SHP77 (cell line): Measurements from ENCODE around the gene RNF169.

Source experiments
- DNase-seq, 2 experiments: peaks; one replicate each; lab custom pipeline; 2025; lab: John Stamatoyannopoulos, UW

The RNF169 gene

GRCh38 chr11:74770456-74770855 is 21.8 kb downstream of the RNF169 start:
- no peak for DNase-seq

GRCh38 chr11:74771139-74771538 is 22.5 kb downstream of the RNF169 start:
- DNase-seq: no peak

GRCh38 chr11:74773476-74773875 is 24.8 kb downstream of the RNF169 start:
- DNase-seq: no peak

GRCh38 chr11:74775762-74776161 is 27.1 kb downstream of the RNF169 start:
- no peak for DNase-seq

- no peak for DNase-seq
These were observed 27.9 kb downstream of the RNF169 start for GRCh38 chr11:74776546-74776945.

- DNase-seq: no peak
These were observed 28.4 kb downstream of the RNF169 start for GRCh38 chr11:74777038-74777437.

GRCh38 chr11:74777877-74778276 is 29.2 kb downstream of the RNF169 start:
- no peak for DNase-seq

- DNase-seq: no peak
These were observed 29.9 kb downstream of the RNF169 start for GRCh38 chr11:74778581-74778980.

- DNase-seq: no peak
These were observed 31.8 kb downstream of the RNF169 start for GRCh38 chr11:74780248-74781005.

GRCh38 chr11:74783241-74783871 is 34.7 kb downstream of the RNF169 start:
- no peak for DNase-seq

- no peak for DNase-seq
These were observed 35.6 kb downstream of the RNF169 start for GRCh38 chr11:74784234-74784633.

- DNase-seq: no peak
These were observed 36.1 kb downstream of the RNF169 start for GRCh38 chr11:74784726-74785125.

GRCh38 chr11:74786574-74786973 is 37.9 kb downstream of the RNF169 start:
- no peak for DNase-seq

GRCh38 chr11:74791333-74792100 is 42.9 kb downstream of the RNF169 start:
- DNase-seq: peak in 1 of 2 experiments; percentile 3

GRCh38 chr11:74806267-74806666 is 57.6 kb downstream of the RNF169 start:
- DNase-seq: peak in 1 of 2 experiments; percentile 7

- DNase-seq: no peak
These were observed 61.2 kb downstream of the RNF169 start for GRCh38 chr11:74809801-74810200.

GRCh38 chr11:74815966-74816365 is 67.3 kb downstream of the RNF169 start:
- DNase-seq: no peak

GRCh38 chr11:74816664-74817063 is 68.0 kb downstream of the RNF169 start:
- no peak for DNase-seq

- DNase-seq: no peak
These were observed 69.8 kb downstream of the RNF169 start for GRCh38 chr11:74818283-74818946.

GRCh38 chr11:74819400-74819799 is 70.8 kb downstream of the RNF169 start:
- no peak for DNase-seq

- no peak for DNase-seq
These were observed 72.1 kb downstream of the RNF169 start for GRCh38 chr11:74820763-74821162.

GRCh38 chr11:74822170-74822569 is 73.5 kb downstream of the RNF169 start:
- DNase-seq: no peak
